ENCODE data around the gene TEX22.

Gene TEX22

DNA sequence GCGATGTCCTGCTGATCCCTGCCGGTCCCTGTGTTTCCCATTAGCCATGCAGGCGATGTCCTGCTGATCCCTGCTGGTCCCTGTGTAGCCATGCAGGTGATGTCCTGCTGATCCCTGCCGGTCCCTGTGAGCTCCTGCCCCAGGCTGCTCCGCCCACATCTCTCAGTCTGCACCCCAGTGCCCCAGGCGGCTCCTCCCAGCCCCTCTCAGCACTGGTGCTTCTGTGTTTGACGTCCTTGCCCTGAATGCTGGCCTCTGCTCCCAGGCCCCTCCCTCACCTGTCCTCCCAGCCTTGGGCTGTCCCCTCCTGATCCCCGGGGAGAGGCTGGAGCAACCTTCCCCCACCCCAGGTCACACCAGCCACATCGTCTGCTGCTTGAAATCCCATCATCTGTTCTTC is 41.4 kb upstream of the TEX22 start:
- TF ChIP-seq, protein P1, sequence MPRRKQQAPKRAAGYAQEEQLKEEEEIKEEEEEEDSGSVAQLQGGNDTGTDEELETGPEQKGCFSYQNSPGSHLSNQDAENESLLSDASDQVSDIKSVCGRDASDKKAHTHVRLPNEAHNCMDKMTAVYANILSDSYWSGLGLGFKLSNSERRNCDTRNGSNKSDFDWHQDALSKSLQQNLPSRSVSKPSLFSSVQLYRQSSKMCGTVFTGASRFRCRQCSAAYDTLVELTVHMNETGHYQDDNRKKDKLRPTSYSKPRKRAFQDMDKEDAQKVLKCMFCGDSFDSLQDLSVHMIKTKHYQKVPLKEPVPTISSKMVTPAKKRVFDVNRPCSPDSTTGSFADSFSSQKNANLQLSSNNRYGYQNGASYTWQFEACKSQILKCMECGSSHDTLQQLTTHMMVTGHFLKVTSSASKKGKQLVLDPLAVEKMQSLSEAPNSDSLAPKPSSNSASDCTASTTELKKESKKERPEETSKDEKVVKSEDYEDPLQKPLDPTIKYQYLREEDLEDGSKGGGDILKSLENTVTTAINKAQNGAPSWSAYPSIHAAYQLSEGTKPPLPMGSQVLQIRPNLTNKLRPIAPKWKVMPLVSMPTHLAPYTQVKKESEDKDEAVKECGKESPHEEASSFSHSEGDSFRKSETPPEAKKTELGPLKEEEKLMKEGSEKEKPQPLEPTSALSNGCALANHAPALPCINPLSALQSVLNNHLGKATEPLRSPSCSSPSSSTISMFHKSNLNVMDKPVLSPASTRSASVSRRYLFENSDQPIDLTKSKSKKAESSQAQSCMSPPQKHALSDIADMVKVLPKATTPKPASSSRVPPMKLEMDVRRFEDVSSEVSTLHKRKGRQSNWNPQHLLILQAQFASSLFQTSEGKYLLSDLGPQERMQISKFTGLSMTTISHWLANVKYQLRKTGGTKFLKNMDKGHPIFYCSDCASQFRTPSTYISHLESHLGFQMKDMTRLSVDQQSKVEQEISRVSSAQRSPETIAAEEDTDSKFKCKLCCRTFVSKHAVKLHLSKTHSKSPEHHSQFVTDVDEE (CRISPR knock-in tag; IDR thresholded peaks at IDR 0.05), result no peak
- TF ChIP-seq ARNTL (CRISPR knock-in tag; IDR thresholded peaks at IDR 0.05; ENCODE audit: borderline replicate concordance, low read depth) (no peak), SNAI2 (CRISPR knock-in tag; IDR thresholded peaks at IDR 0.05) (no peak), GLIS3 (CRISPR knock-in tag; IDR thresholded peaks at IDR 0.05) (no peak), TCF4 (CRISPR knock-in tag; IDR thresholded peaks at IDR 0.05; ENCODE audit: borderline replicate concordance) (no peak), ESRRG (CRISPR knock-in tag; IDR thresholded peaks at IDR 0.05) (no peak), TOX (CRISPR knock-in tag; IDR thresholded peaks at IDR 0.05; ENCODE audit: borderline replicate concordance) (no peak), ZFP3 (CRISPR knock-in tag; IDR thresholded peaks at IDR 0.05) (no peak), ZNF565 (CRISPR knock-in tag; conservative IDR thresholded peaks at IDR 0.05; ENCODE audit: low read depth) (no peak), ZC3H10 (CRISPR knock-in tag; IDR thresholded peaks at IDR 0.05) (no peak), CREB5 (CRISPR knock-in tag; IDR thresholded peaks at IDR 0.05; ENCODE audit: low read depth) (no peak), ZNF70 (CRISPR knock-in tag; IDR thresholded peaks at IDR 0.05) (no peak), ZFP30 (CRISPR knock-in tag; IDR thresholded peaks at IDR 0.05) (no peak), CSDC2 (CRISPR knock-in tag; IDR thresholded peaks at IDR 0.05) (no peak), ZNF8 (CRISPR knock-in tag; IDR thresholded peaks at IDR 0.05) (no peak), ISL1 (CRISPR knock-in tag; IDR thresholded peaks at IDR 0.05) (no peak), OSR1 (CRISPR knock-in tag; IDR thresholded peaks at IDR 0.05) (no peak), BACH2 (CRISPR knock-in tag; IDR thresholded peaks at IDR 0.05; ENCODE audit: borderline replicate concordance) (no peak), PATZ1 (CRISPR knock-in tag; IDR thresholded peaks at IDR 0.05; ENCODE audit: borderline replicate concordance) (no peak)
- ATAC-seq, result no peak

DNA sequence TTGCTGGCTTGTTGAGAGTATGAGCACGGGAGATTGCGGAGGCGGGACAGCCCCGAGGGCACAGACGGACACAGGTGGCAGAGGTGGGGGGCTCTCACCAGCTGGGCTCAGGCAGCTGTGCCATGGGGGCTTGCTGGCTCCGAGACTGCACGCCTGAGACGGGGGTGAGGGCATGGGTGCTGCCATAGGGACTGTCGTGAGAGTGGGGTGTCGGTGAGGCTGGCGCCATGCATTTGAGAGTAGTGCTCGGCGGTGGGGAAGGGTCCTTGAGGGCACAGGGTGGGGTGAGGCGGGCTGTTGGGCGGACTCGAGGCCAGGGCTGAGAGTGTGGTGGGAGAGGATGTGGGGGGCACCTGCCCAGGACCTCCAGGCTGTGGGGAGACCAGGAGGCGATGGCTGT is 40.7 kb upstream of the TEX22 start:
- TF ChIP-seq RARB (CRISPR knock-in tag; IDR thresholded peaks at IDR 0.05) (no peak), POU6F1 (CRISPR knock-in tag; IDR thresholded peaks at IDR 0.05; ENCODE audit: borderline replicate concordance, low read depth) (no peak), ZNF70 (CRISPR knock-in tag; IDR thresholded peaks at IDR 0.05) (no peak), ZC3H10 (CRISPR knock-in tag; IDR thresholded peaks at IDR 0.05) (no peak), ESRRG (CRISPR knock-in tag; IDR thresholded peaks at IDR 0.05) (no peak), ZNF565 (CRISPR knock-in tag; conservative IDR thresholded peaks at IDR 0.05; ENCODE audit: low read depth) (no peak), ZFP3 (CRISPR knock-in tag; IDR thresholded peaks at IDR 0.05) (no peak)
- ATAC-seq, result no peak

GRCh38 chr14:105358140-105358846 is 40.0 kb upstream of the TEX22 start:
- no peak for TF ChIP-seq ARNTL (CRISPR knock-in tag; IDR thresholded peaks at IDR 0.05; ENCODE audit: borderline replicate concordance, low read depth)
- no peak for TF ChIP-seq PPARA (CRISPR knock-in tag; IDR thresholded peaks at IDR 0.05; ENCODE audit: borderline replicate concordance)
- TF ChIP-seq ZC3H10 (CRISPR knock-in tag; IDR thresholded peaks at IDR 0.05), result no peak
- no peak for TF ChIP-seq ZFP3 (CRISPR knock-in tag; IDR thresholded peaks at IDR 0.05)
- no peak for TF ChIP-seq SNAI2 (CRISPR knock-in tag; IDR thresholded peaks at IDR 0.05)
- TF ChIP-seq, protein P1 (CRISPR knock-in tag; IDR thresholded peaks at IDR 0.05), result no peak
- no peak for TF ChIP-seq CSDC2 (CRISPR knock-in tag; IDR thresholded peaks at IDR 0.05)
- TF ChIP-seq OSR1 (CRISPR knock-in tag; IDR thresholded peaks at IDR 0.05), result no peak
- no peak for TF ChIP-seq BACH2 (CRISPR knock-in tag; IDR thresholded peaks at IDR 0.05; ENCODE audit: borderline replicate concordance)
- no peak for ATAC-seq
